Measurements from ENCODE around the gene ACTRT3.
"Not testable (repeated sequence)": the region's sequence is repeated elsewhere in the genome, so short reads cannot be mapped to it uniquely, and the experiment has no call there.

The ACTRT3 gene

DNA sequence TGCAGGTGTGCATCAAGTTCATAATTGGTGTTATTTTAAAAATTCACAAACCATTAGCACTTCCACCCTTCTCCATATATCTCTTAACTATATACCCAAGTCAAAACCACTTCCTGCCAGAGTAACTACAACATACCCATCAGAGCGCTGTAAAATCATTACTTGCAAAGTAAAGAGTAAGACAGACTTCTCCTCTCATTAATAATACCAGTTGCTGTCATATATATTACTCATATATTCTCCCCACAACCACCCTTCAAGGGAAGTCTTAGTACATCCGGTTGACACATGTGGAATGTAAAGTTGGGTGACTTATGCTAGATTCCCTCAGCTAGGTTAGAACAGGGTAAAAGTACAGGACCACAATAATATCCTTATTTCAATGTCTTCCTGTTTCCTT is 10.1 kb downstream of the ACTRT3 start:
- H3K27ac Mint-ChIP-seq: peak overlapping the region; percentile 60

DNA sequence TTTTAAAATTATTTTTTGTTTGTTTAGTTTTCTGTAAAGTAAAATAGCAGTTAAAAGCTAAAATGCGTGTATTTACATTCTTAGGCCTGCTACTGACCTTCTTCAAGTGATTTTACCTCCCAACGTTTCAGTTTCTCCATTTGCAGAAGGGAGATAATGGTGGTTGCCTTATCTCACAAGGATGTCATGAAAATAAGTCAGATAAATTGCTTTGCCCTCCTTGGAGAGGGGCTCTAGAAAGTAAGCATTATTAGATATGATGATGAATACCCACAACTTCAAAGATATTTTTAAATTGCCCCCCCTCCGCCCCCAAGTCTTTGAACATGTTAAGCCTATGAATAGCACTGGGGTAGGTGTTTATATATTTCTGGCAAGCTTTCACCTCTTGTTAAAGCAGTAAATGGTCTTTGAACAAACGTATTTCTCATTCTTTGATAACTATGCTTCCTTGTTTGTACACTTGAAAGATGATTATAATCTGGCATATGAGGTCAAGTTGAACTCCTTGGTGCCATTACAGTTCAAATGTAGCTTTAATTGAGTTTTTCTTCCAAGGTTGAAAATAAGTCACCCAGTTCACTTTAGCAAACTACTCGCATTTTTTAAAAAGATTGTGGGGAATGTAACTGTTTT is 10.9 kb downstream of the ACTRT3 start:
- DNase-seq (ENCODE audit: low spot score): no peak
- H3K36me3 Mint-ChIP-seq (ENCODE audit: low read depth): no peaks in the 10 kb centered on the region
- no peaks in the 10 kb centered on the region for H3K9me3 Mint-ChIP-seq
- H3K4me1 Mint-ChIP-seq (ENCODE audit: low read depth): peaks cover 21% of the 10 kb centered on the region
- peaks cover 4% of the 10 kb centered on the region for H3K27me3 Mint-ChIP-seq (ENCODE audit: low read depth)
- no peak overlapping the region for H3K27ac Mint-ChIP-seq
- H3K4me3 Mint-ChIP-seq: no peak overlapping the region

More for the DNA sequence above, 10.1 kb downstream of the ACTRT3 start:
- peaks cover 4% of the 10 kb centered on the region for H3K27me3 Mint-ChIP-seq (ENCODE audit: low read depth)
- H3K9me3 Mint-ChIP-seq: no peaks in the 10 kb centered on the region
- H3K4me1 Mint-ChIP-seq (ENCODE audit: low read depth): peaks cover 27% of the 10 kb centered on the region
- H3K36me3 Mint-ChIP-seq (ENCODE audit: low read depth): peaks cover 2% of the 10 kb centered on the region
- peak; percentile 25 for DNase-seq (ENCODE audit: low spot score)
- H3K4me3 Mint-ChIP-seq: peak overlapping the region; percentile 39

- no peaks in the 10 kb centered on the region for H3K9me3 Mint-ChIP-seq
- H3K27me3 Mint-ChIP-seq (ENCODE audit: low read depth): peaks cover 9% of the 10 kb centered on the region
- H3K4me3 Mint-ChIP-seq: no peak overlapping the region
- no peaks in the 10 kb centered on the region for H3K36me3 Mint-ChIP-seq (ENCODE audit: low read depth)
- no peak overlapping the region for H3K27ac Mint-ChIP-seq
- H3K4me1 Mint-ChIP-seq (ENCODE audit: low read depth): peaks cover 19% of the 10 kb centered on the region
- no peak for DNase-seq (ENCODE audit: low spot score)
These were observed 13.9 kb downstream of the ACTRT3 start for GRCh38 chr3:169755488-169755887.

DNA sequence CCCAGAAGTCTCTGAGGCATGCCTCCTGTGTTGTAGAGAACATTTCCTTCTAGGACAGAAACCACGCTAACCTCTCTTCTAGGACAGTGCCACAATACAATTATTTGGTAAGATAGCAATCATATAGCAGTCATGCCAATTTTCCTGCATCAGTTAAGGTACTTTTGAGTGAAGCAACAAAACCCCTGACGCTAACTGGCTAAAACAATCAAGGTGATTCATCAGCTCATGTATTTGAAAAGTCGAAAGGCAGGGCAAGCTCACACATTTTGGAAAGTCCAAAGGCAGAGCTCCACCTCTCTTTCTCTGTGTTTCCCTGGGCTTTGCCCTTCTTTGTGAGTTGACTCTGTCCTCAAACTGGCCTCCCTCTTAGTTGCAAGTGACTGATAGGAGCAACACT is 14.7 kb downstream of the ACTRT3 start:
- Mint-ChIP-seq H3K9me3 (no peaks in the 10 kb centered on the region), H3K4me3 (no peak overlapping the region), H3K27ac (no peak overlapping the region), H3K4me1 (ENCODE audit: low read depth) (peaks cover 16% of the 10 kb centered on the region), H3K36me3 (ENCODE audit: low read depth) (no peaks in the 10 kb centered on the region), H3K27me3 (ENCODE audit: low read depth) (peaks cover 14% of the 10 kb centered on the region)
- DNase-seq (ENCODE audit: low spot score): no peak

DNA sequence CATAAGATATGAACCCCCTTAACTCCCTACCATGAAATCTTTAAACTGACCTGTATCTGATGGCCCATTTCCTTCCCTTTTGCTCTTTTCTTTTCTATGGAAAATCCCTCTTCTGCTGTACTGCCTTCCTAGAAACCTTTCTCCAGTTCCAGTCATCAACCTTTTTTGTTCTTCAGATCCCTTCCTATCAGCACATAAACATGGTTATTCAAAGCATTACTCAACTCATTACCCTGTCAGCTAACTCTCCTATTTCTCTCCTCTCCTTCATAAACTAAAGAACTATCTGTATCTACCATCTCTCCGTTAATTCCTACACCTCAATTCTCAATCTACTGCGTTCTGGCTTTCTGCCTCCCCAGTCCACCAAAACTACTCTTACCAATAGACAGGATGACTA is 17.5 kb downstream of the ACTRT3 start:
- no peak overlapping the region for H3K4me3 Mint-ChIP-seq
- no peaks in the 10 kb centered on the region for H3K9me3 Mint-ChIP-seq
- no peak for DNase-seq (ENCODE audit: low spot score)
- no peak overlapping the region for H3K27ac Mint-ChIP-seq
- peaks cover 12% of the 10 kb centered on the region for H3K4me1 Mint-ChIP-seq (ENCODE audit: low read depth)
- H3K36me3 Mint-ChIP-seq (ENCODE audit: low read depth): no peaks in the 10 kb centered on the region
- peaks cover 33% of the 10 kb centered on the region for H3K27me3 Mint-ChIP-seq (ENCODE audit: low read depth)

DNA sequence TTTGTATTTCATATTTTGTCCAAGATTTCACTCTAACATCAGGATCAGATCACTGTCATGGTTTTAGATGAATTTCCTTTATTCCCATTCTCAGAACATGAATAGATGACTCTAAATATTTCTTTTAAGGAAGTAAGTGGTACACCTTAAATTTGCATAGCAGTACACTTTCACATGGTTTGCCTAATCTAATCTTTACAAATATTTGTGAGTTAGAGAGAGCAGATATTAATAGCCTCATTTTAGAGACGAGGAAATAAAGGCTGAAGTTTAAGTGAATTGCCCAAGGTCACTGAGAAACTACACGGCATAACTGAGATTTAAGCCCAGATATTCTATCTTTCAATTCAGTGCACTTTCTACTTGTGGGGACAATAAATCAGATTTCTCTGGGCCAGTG is 18.7 kb downstream of the ACTRT3 start:
- H3K27ac Mint-ChIP-seq: no peak overlapping the region
- no peaks in the 10 kb centered on the region for H3K9me3 Mint-ChIP-seq
- H3K27me3 Mint-ChIP-seq (ENCODE audit: low read depth): peaks cover 40% of the 10 kb centered on the region
- H3K36me3 Mint-ChIP-seq (ENCODE audit: low read depth): no peaks in the 10 kb centered on the region
- no peak overlapping the region for H3K4me3 Mint-ChIP-seq
- DNase-seq (ENCODE audit: low spot score): no peak
- peaks cover 12% of the 10 kb centered on the region for H3K4me1 Mint-ChIP-seq (ENCODE audit: low read depth)

- peaks cover 10% of the 10 kb centered on the region for H3K4me1 Mint-ChIP-seq (ENCODE audit: low read depth)
- H3K27ac Mint-ChIP-seq: no peak overlapping the region
- H3K4me3 Mint-ChIP-seq: no peak overlapping the region
- no peaks in the 10 kb centered on the region for H3K36me3 Mint-ChIP-seq (ENCODE audit: low read depth)
- H3K27me3 Mint-ChIP-seq (ENCODE audit: low read depth): peaks cover 43% of the 10 kb centered on the region
- no peaks in the 10 kb centered on the region for H3K9me3 Mint-ChIP-seq
- no peak for DNase-seq (ENCODE audit: low spot score)
These were observed 20.7 kb downstream of the ACTRT3 start for GRCh38 chr3:169748670-169749069.

DNA sequence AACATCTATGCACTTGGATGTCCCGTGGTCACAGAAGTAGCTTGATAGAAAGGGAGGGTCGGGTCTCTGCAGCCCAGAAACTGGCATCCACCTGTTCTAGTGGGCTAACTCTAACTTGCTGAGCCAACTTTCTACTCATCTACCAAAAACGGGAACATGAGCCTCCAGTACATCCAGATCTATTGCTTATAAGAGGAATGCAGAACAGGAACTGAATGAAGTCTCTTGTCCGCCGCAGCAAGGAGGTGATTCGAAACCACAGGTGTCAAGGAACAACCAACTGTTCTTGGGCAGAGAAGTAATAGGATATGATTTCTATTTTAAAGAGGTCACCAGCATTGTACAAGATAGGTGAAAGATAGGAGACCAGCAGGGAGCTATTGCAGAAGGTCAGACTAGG is 22.4 kb downstream of the ACTRT3 start:
- no peaks in the 10 kb centered on the region for H3K36me3 Mint-ChIP-seq (ENCODE audit: low read depth)
- H3K9me3 Mint-ChIP-seq: no peaks in the 10 kb centered on the region
- no peak for DNase-seq (ENCODE audit: low spot score)
- H3K27ac Mint-ChIP-seq: no peak overlapping the region
- H3K4me1 Mint-ChIP-seq (ENCODE audit: low read depth): peaks cover 9% of the 10 kb centered on the region
- H3K4me3 Mint-ChIP-seq: no peak overlapping the region
- H3K27me3 Mint-ChIP-seq (ENCODE audit: low read depth): peaks cover 44% of the 10 kb centered on the region

- Mint-ChIP-seq H3K4me3 (no peak overlapping the region), H3K9me3 (no peaks in the 10 kb centered on the region), H3K27ac (no peak overlapping the region), H3K27me3 (ENCODE audit: low read depth) (peaks cover 36% of the 10 kb centered on the region), H3K36me3 (ENCODE audit: low read depth) (no peaks in the 10 kb centered on the region), H3K4me1 (ENCODE audit: low read depth) (peaks cover 7% of the 10 kb centered on the region)
- no peak for DNase-seq (ENCODE audit: low spot score)
These were observed 24.9 kb downstream of the ACTRT3 start for GRCh38 chr3:169744366-169745054.

GRCh38 chr3:169739067-169739466 is 30.3 kb downstream of the ACTRT3 start:
- Mint-ChIP-seq H3K27ac (no peak overlapping the region), H3K9me3 (peaks cover 9% of the 10 kb centered on the region), H3K27me3 (ENCODE audit: low read depth) (peaks cover 3% of the 10 kb centered on the region), H3K4me1 (ENCODE audit: low read depth) (no peaks in the 10 kb centered on the region), H3K4me3 (no peak overlapping the region), H3K36me3 (ENCODE audit: low read depth) (no peaks in the 10 kb centered on the region)
- DNase-seq (ENCODE audit: low spot score): no peak

GRCh38 chr3:169731857-169732256 is 37.5 kb downstream of the ACTRT3 start:
- not testable (repeated sequence) for H3K4me3 Mint-ChIP-seq; H3K36me3 Mint-ChIP-seq (ENCODE audit: low read depth); H3K4me1 Mint-ChIP-seq (ENCODE audit: low read depth); DNase-seq (ENCODE audit: low spot score); H3K27ac Mint-ChIP-seq
- H3K27me3 Mint-ChIP-seq (ENCODE audit: low read depth): peaks cover 10% of the 10 kb centered on the region
- peaks cover 15% of the 10 kb centered on the region for H3K9me3 Mint-ChIP-seq

DNA sequence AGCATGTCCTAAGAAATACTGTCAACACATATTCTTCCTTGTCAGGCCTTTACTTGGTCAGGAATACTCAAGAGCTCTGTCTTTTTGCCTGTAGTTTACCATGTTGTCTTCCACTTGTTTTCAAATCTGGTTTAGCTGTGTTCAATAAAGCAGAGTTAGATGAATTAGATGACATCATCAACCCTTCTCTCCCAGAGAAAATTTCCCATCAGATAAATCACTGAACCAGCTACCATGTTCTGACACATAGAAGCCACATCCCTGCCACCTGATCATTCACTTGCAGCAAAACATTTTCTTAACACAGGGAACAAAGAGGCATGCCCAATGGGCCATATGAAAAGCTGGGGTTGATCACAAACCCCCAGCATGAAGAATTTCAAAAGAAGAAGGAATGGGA is 46.6 kb downstream of the ACTRT3 start:
- Mint-ChIP-seq H3K27ac (no peak overlapping the region), H3K27me3 (ENCODE audit: low read depth) (peaks cover 18% of the 10 kb centered on the region), H3K36me3 (ENCODE audit: low read depth) (no peaks in the 10 kb centered on the region), H3K4me1 (ENCODE audit: low read depth) (no peaks in the 10 kb centered on the region), H3K4me3 (no peak overlapping the region), H3K9me3 (no peaks in the 10 kb centered on the region)
- no peak for DNase-seq (ENCODE audit: low spot score)

- not testable (repeated sequence) for H3K36me3 Mint-ChIP-seq (ENCODE audit: low read depth); H3K27me3 Mint-ChIP-seq (ENCODE audit: low read depth); H3K4me3 Mint-ChIP-seq; DNase-seq (ENCODE audit: low spot score); H3K4me1 Mint-ChIP-seq (ENCODE audit: low read depth); H3K27ac Mint-ChIP-seq; H3K9me3 Mint-ChIP-seq
These were observed 50.9 kb downstream of the ACTRT3 start for GRCh38 chr3:169718415-169718814.
